ENCODE results near the gene COX6B2.

GRCh38 chr19:55391191-55391670 lies 36.7 kb upstream of the COX6B2 start:
- TF ChIP-seq FOXP2 (optimal IDR thresholded peaks at IDR 0.05; ENCODE audit: control extremely low read depth, extremely low read length, insufficient read depth) (no peak), EZH2 (IDR thresholded peaks at IDR 0.05) (no peak), POLR2AphosphoS5 (IDR thresholded peaks at IDR 0.05; ENCODE audit: borderline replicate concordance, low read depth, low read length) (0 out of 2 replicates have a peak, but pooled peaks have one; percentile 46)

Measured in SK-N-MC (cell line).